Natural killer cell (primary cell): ENCODE results near the gene TMEM212. TPM values are rescaled to one million over a fixed set of nuclear protein-coding genes. Genes with fewer than 3 reads are reported as not detected.

Source experiments
- ATAC-seq, 3 donors: fragments of 150-1000 bp in 2 of 3; fragments of 200-7000 bp in 1 of 3; cut with Tn5 transposase; 1 replicate in 1 of 3; 2 replicates in 2 of 3; pipeline ENCODE4 v1.10.0; 2021; ENCODE audit warnings: mild to moderate bottlenecking in 2 of 3, moderate library complexity in 2 of 3
- DNase-seq, 2 donors: peaks; one replicate each; pipeline versions ENCODE4 v3.0.0 to v3.0.0-alpha.2; 2013 to 2021; ENCODE audit warnings: mixed read lengths in 1 of 2
- H3K27ac ChIP-seq: one replicate; pipeline ENCODE4 v1.5.1; 2013; ENCODE audit warnings: mild to moderate bottlenecking, low read length
- H3K27me3 ChIP-seq: one replicate; pipeline ENCODE4 v1.6.1; 2013; ENCODE audit warnings: low read length; ENCODE audit not compliant: control insufficient read depth, insufficient read depth
- H3K36me3 ChIP-seq: one replicate; pipeline ENCODE4 v1.6.1; 2013; ENCODE audit warnings: low read length; ENCODE audit not compliant: control insufficient read depth, insufficient read depth
- H3K4me1 ChIP-seq: one replicate; pipeline ENCODE4 v1.6.1; 2013; ENCODE audit warnings: low read length; ENCODE audit not compliant: control insufficient read depth, insufficient read depth
- H3K4me3 ChIP-seq: one replicate; pipeline ENCODE4 v1.5.1; 2013; ENCODE audit warnings: low read length
- H3K9me3 ChIP-seq: one replicate; pipeline ENCODE4 v1.6.1; 2013; ENCODE audit warnings: low read length; ENCODE audit not compliant: control insufficient read depth, insufficient read depth
- H3K27ac Mint-ChIP-seq, 2 donors: one replicate each; pipeline ENCODE4 v1.8.0; 2022; ENCODE audit warnings: mild to moderate bottlenecking in 2 of 2, mixed read lengths in 2 of 2, moderate library complexity in 1 of 2
- H3K27me3 Mint-ChIP-seq, 2 donors: one replicate each; pipeline ENCODE4 v1.8.0; 2022; ENCODE audit warnings: low read depth in 2 of 2, mixed read lengths in 2 of 2
- H3K36me3 Mint-ChIP-seq: one replicate; pipeline ENCODE4 v1.8.0; 2022; ENCODE audit warnings: mixed read lengths
- H3K4me1 Mint-ChIP-seq, 2 donors: one replicate each; pipeline ENCODE4 v1.8.0; 2022; ENCODE audit warnings: mixed read lengths in 2 of 2
- H3K4me3 Mint-ChIP-seq: one replicate; pipeline ENCODE4 v1.8.0; 2022; ENCODE audit warnings: mild to moderate bottlenecking, moderate library complexity, mixed read lengths
- H3K9me3 Mint-ChIP-seq, 2 donors: one replicate each; pipeline ENCODE4 v1.8.0; 2022; ENCODE audit warnings: mixed read lengths in 2 of 2
- WGBS: methylation state at CpG from one replicate; pipeline ENCODE4 v1.1.7; 2013; ENCODE audit warnings: missing lambda C conversion rate; ENCODE audit not compliant: insufficient coverage; 5-methylcytosine and 5-hydroxymethylcytosine counted together
- intact Hi-C: fragments of 100-400 bp; cut with micrococcal nuclease; formaldehyde crosslinking; loops from one replicate; pipeline ENCODE4 v1.14.2; 2022
- total RNA-seq, 4 donors: library from RNA; stranded (reverse); fragments of 120-200 nt in 1 of 4; gene quantifications; one replicate each; pipeline versions ENCODE4 v1.2.3 to v1.2.4, GENCODE V29; 2013 to 2022
- TF ChIP-seq, protein P1 (sequence below): fragments of 200-600 bp; IDR thresholded peaks from one replicate; pipeline ENCODE4 v1.8.0; 2022; ENCODE audit warnings: antibody characterized with exemption

The TMEM212 gene
- total RNA-seq, 3 donors from 2014 or later (not counting 1 experiment from before 2014, with no cell fraction given), result not detected

DNA sequence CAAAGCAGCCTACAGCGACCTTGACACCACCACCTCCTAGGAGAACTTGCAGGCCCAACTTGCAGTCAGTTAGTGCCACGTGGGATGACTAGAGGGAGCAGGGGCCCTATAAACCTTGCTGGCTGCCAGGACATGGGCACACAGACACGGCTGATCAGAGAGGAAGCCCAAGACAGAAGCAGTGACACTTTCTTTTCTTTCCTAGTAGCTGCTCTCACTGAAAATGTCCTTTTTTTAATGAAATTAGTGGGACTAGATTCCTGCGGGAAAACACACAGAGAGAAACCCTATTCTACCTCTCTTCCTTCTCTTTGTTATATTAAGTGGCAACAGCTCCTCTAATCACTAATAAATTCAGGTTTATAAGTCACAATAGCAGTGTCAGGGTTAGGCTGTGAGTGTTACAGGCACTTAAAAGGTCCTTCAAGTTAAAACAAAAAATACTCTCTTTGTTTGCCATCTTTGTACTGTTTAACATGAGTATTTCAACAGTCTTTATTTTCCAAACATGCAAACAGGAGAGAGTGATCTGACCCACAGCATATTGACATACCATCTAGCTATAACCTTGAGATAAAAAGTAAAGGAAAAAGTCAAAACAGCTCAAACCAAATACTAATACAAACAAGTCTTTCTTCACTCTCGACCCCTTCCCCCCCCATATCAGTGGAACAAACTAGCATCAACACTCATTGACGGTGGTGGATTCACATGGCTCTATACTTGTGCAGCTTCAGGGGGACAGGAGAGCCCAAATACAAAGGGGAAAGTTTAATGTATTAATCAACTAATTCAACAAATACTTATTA is 2.1 kb upstream of the TMEM212 start:
- no peaks in the 10 kb centered on the region for H3K9me3 ChIP-seq
- no peaks in the 10 kb centered on the region for H3K36me3 Mint-ChIP-seq
- 80% methylated on average over 6 of the region's 6 CpGs for WGBS
- H3K36me3 ChIP-seq, result no peaks in the 10 kb centered on the region
- no peak overlapping the region for H3K27ac Mint-ChIP-seq
- no peak overlapping the region for H3K27ac ChIP-seq
- H3K4me1 Mint-ChIP-seq, result no peaks in the 10 kb centered on the region
- no peaks in the 10 kb centered on the region for H3K4me1 ChIP-seq
- intact Hi-C loops, result no loop called here
- H3K4me3 ChIP-seq, result no peak overlapping the region
- H3K9me3 Mint-ChIP-seq, result peaks cover 0 to 1% of the 10 kb centered on the region in 2 donors
- H3K27me3 ChIP-seq, result no peaks in the 10 kb centered on the region
- ATAC-seq (no peak), DNase-seq (no peak)
- H3K27me3 Mint-ChIP-seq, result peaks cover 6 to 19% of the 10 kb centered on the region in 2 donors
- TF ChIP-seq, protein P1, sequence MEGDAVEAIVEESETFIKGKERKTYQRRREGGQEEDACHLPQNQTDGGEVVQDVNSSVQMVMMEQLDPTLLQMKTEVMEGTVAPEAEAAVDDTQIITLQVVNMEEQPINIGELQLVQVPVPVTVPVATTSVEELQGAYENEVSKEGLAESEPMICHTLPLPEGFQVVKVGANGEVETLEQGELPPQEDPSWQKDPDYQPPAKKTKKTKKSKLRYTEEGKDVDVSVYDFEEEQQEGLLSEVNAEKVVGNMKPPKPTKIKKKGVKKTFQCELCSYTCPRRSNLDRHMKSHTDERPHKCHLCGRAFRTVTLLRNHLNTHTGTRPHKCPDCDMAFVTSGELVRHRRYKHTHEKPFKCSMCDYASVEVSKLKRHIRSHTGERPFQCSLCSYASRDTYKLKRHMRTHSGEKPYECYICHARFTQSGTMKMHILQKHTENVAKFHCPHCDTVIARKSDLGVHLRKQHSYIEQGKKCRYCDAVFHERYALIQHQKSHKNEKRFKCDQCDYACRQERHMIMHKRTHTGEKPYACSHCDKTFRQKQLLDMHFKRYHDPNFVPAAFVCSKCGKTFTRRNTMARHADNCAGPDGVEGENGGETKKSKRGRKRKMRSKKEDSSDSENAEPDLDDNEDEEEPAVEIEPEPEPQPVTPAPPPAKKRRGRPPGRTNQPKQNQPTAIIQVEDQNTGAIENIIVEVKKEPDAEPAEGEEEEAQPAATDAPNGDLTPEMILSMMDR, result no peak
- no peak overlapping the region for H3K4me3 Mint-ChIP-seq

DNA sequence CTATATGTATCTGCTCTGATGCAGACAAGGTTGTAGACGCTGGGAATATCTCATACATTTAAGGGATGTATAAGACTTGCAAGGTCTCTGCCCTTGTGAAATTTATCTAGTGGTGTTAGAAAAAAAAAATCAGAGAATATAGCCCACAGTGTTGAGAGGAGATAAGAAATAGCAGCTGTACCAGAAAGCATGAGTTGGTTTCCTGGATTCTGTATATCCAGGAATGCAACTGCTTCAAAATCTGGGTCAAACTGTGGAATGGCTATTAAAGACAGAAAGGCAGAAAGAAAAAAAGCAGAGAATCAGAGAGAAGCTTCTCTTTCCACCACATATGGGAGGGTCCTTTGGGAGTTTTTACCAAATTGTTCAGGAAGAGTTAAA is 1.5 kb upstream of the TMEM212 start:
- DNase-seq, result no peak
- Mint-ChIP-seq H3K4me1 (no peaks in the 10 kb centered on the region), H3K4me3 (no peak overlapping the region), H3K27me3 (peaks cover 7 to 19% of the 10 kb centered on the region in 2 donors), H3K36me3 (no peaks in the 10 kb centered on the region), H3K27ac (no peak overlapping the region), H3K9me3 (peaks cover 0 to 3% of the 10 kb centered on the region in 2 donors)
- TF ChIP-seq, protein P1, result no peak
- H3K27me3 ChIP-seq, result no peaks in the 10 kb centered on the region
- no peaks in the 10 kb centered on the region for H3K4me1 ChIP-seq
- WGBS, result 91% methylated on average over 1 of the region's 1 CpG
- no peaks in the 10 kb centered on the region for H3K9me3 ChIP-seq
- no peak for ATAC-seq
- H3K27ac ChIP-seq, result no peak overlapping the region
- no peak overlapping the region for H3K4me3 ChIP-seq
- H3K36me3 ChIP-seq, result no peaks in the 10 kb centered on the region
- intact Hi-C loops, result no loop called here

DNA sequence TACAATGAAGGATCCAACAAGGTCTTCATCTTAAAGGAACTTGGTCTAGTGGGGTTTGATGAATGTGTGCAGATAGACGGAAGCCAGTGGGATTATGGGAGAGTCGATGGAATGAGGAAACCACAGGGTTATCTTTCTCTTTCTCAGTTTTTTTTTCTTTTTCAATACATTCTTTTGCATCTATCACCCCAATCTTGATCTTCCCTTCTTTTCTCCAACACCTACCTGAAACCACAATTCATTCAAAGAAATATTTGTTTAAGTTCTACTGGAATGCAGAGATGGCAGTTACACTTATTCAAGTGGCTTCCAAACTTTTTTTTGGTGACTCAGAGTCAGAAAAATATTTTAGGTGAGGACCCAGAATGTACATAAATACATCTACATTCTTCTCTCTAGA is 1.7 kb downstream of the TMEM212 start:
- Mint-ChIP-seq H3K9me3 (peaks cover 0 to 3% of the 10 kb centered on the region in 2 donors), H3K27me3 (peaks cover 4 to 11% of the 10 kb centered on the region in 2 donors)
- intact Hi-C loops, result no loop called here

More for the DNA sequence above, 1.7 kb downstream of the TMEM212 start:
- no peaks in the 10 kb centered on the region for H3K36me3 ChIP-seq
- Mint-ChIP-seq H3K36me3 (no peaks in the 10 kb centered on the region), H3K4me3 (no peak overlapping the region), H3K4me1 (no peaks in the 10 kb centered on the region), H3K27ac (no peak overlapping the region)
- no peak overlapping the region for H3K27ac ChIP-seq
- TF ChIP-seq, protein P1, result no peak
- H3K4me3 ChIP-seq, result no peak overlapping the region
- H3K4me1 ChIP-seq, result no peaks in the 10 kb centered on the region
- H3K9me3 ChIP-seq, result no peaks in the 10 kb centered on the region
- no peak for ATAC-seq
- no peak for DNase-seq
- no CpG with 5 or more reads among the region's 2 CpGs for WGBS
- H3K27me3 ChIP-seq, result no peaks in the 10 kb centered on the region
